H1 (cell line): ENCODE results near the gene CACNA2D3. TPM values are rescaled to one million over a fixed set of nuclear protein-coding genes. Genes with fewer than 3 reads are reported as not detected.

Experiments
- CTCF ChIA-PET: fragments of 300-600 bp; sonication (Branson Sonifier 250); formaldehyde crosslinking; loops from one replicate; lab custom pipeline; 2021; ENCODE audit not compliant: partially characterized antibody; lab: Charles Lee
- POLR2A ChIA-PET: fragments of 300-600 bp; sonication (Branson Sonifier 250); formaldehyde crosslinking; loops from one replicate; lab custom pipeline; 2021; ENCODE audit warnings: inconsistent platforms; ENCODE audit not compliant: partially characterized antibody; lab: Charles Lee
- DNase-seq, 2 experiments: peaks; one replicate each; pipeline versions ENCODE4 v3.0.0 to v3.0.0-alpha.2; 2010 to 2022; ENCODE audit warnings: low spot score in 2 of 2, low read depth in 1 of 2, mixed read lengths in 1 of 2
- FAIRE-seq: peaks from 2 replicates; lab custom pipeline; 2011; peaks lifted over from hg19 to GRCh38; lab: Jason Lieb, UNC
- H2AFZ ChIP-seq: 2 replicates; pipeline ENCODE4 v1.8.1; 2012; ENCODE audit warnings: low read length, inconsistent platforms
- H2AK5ac ChIP-seq: 2 replicates; pipeline ENCODE4 v1.6.1; 2013; ENCODE audit warnings: low read depth, low read length
- H2BK120ac ChIP-seq: replicated peaks from 2 replicates; pipeline ENCODE3; 2013; ENCODE audit warnings: low read depth, low read length, inconsistent platforms
- H2BK12ac ChIP-seq: 2 replicates; pipeline ENCODE4 v1.6.1; 2013; ENCODE audit warnings: low read depth, low read length
- H2BK15ac ChIP-seq: 2 replicates; pipeline ENCODE4 v1.6.1; 2013; ENCODE audit warnings: low read length
- H2BK20ac ChIP-seq: 2 replicates; pipeline ENCODE4 v1.6.1; 2013; ENCODE audit warnings: low read length
- H2BK5ac ChIP-seq: 2 replicates; pipeline ENCODE4 v1.6.1; 2013; ENCODE audit warnings: low read depth, low read length
- H3K14ac ChIP-seq: 2 replicates; pipeline ENCODE4 v1.6.1; 2013; ENCODE audit warnings: inconsistent platforms; ENCODE audit not compliant: insufficient read length
- H3K18ac ChIP-seq: 2 replicates; pipeline ENCODE4 v1.6.1; 2013; ENCODE audit warnings: low read length; ENCODE audit errors: extremely low read depth
- H3K23ac ChIP-seq: 2 replicates; pipeline ENCODE4 v1.6.1; 2013; ENCODE audit warnings: inconsistent platforms; ENCODE audit not compliant: insufficient read length
- H3K23me2 ChIP-seq: 2 replicates; pipeline ENCODE4 v1.6.1; 2013; ENCODE audit warnings: low read depth, low read length
- H3K27ac ChIP-seq: 2 replicates; pipeline ENCODE4 v1.6.1; 2011; ENCODE audit warnings: low read depth, low read length, inconsistent platforms
- H3K27me3 ChIP-seq, 4 experiments: replicated peaks in 1 of 4; 1 replicate in 1 of 4; 2 replicates in 3 of 4; pipeline versions ENCODE4 v1.6.1 to v1.8.1; 2011 to 2013; ENCODE audit warnings: low read length in 3 of 4, mild to moderate bottlenecking in 3 of 4, inconsistent platforms in 2 of 4, mixed read lengths in 2 of 4, moderate library complexity in 1 of 4; ENCODE audit not compliant: control insufficient read depth in 3 of 4, insufficient read depth in 3 of 4; ENCODE audit errors: extremely low read depth in 1 of 4
- H3K36me3 ChIP-seq, 4 experiments: 2 replicates each; pipeline versions ENCODE4 v1.6.1 to v1.8.1; 2011 to 2013; ENCODE audit warnings: mild to moderate bottlenecking in 4 of 4, low read length in 3 of 4, moderate library complexity in 2 of 4, control low read depth in 1 of 4, inconsistent platforms in 1 of 4; ENCODE audit not compliant: insufficient read depth in 4 of 4, control insufficient read depth in 2 of 4
- H3K4ac ChIP-seq: replicated peaks from 2 replicates; pipeline ENCODE3; 2013; ENCODE audit warnings: low read length, low read depth, mixed read lengths, inconsistent platforms; ENCODE audit not compliant: insufficient read length
- H3K4me1 ChIP-seq, 4 experiments: replicated peaks in 1 of 4; 1 replicate in 1 of 4; 2 replicates in 3 of 4; pipeline versions ENCODE4 v1.6.1 to v1.8.1; 2011 to 2013; ENCODE audit warnings: low read length in 3 of 4, inconsistent platforms in 2 of 4, mixed read lengths in 1 of 4; ENCODE audit not compliant: insufficient read depth in 4 of 4, control insufficient read depth in 3 of 4
- H3K4me2 ChIP-seq, 2 experiments: 2 replicates each; pipeline versions ENCODE4 v1.6.1 to v1.8.1; 2011 to 2013; ENCODE audit warnings: low read depth in 2 of 2, low read length in 2 of 2, control low read depth in 1 of 2, inconsistent platforms in 1 of 2, mild to moderate bottlenecking in 1 of 2; ENCODE audit not compliant: insufficient read depth in 1 of 2
- H3K4me3 ChIP-seq, 4 experiments: fragments of 200-600, 300-600 bp in 1 of 4; sonication (generic), shearing (Covaris generic), sonication (Bioruptor Twin) in 1 of 4; 2 replicates each; pipeline versions ENCODE4 v1.5.1 to v1.8.1; 2011 to 2016; ENCODE audit warnings: low read length in 4 of 4, low read depth in 3 of 4, control low read depth in 2 of 4, inconsistent platforms in 2 of 4, mild to moderate bottlenecking in 2 of 4, mixed read lengths in 1 of 4, moderate library complexity in 1 of 4; ENCODE audit not compliant: insufficient read depth in 2 of 4; ENCODE audit errors: extremely low read depth in 1 of 4
- H3K56ac ChIP-seq: replicated peaks from 2 replicates; pipeline ENCODE3; 2013; ENCODE audit warnings: low read depth, mild to moderate bottlenecking, mixed read lengths, low read length, inconsistent platforms; ENCODE audit not compliant: insufficient read length
- H3K79me1 ChIP-seq: 2 replicates; pipeline ENCODE4 v1.6.1; 2013; ENCODE audit warnings: low read depth, low read length, control low read depth
- H3K79me2 ChIP-seq, 2 experiments: 2 replicates each; pipeline versions ENCODE4 v1.6.1 to v1.8.1; 2012 to 2013; ENCODE audit warnings: low read length in 2 of 2, mild to moderate bottlenecking in 2 of 2, inconsistent platforms in 1 of 2; ENCODE audit not compliant: insufficient read depth in 2 of 2, control insufficient read depth in 1 of 2
- H3K9ac ChIP-seq, 4 experiments: replicated peaks in 1 of 4; 1 replicate in 1 of 4; 2 replicates in 3 of 4; pipeline versions ENCODE4 v1.6.1 to v1.8.1; 2011 to 2013; ENCODE audit warnings: low read depth in 3 of 4, low read length in 3 of 4, control low read depth in 2 of 4, mild to moderate bottlenecking in 2 of 4, moderate library complexity in 2 of 4, inconsistent platforms in 1 of 4; ENCODE audit errors: extremely low read depth in 1 of 4
- H3K9me3 ChIP-seq, 2 experiments: 2 replicates each; pipeline versions ENCODE4 v1.6.1 to v1.8.1; 2012 to 2013; ENCODE audit warnings: mild to moderate bottlenecking in 2 of 2, moderate library complexity in 2 of 2, control low read depth in 1 of 2, inconsistent platforms in 1 of 2, low read depth in 1 of 2, low read length in 1 of 2, mixed read lengths in 1 of 2; ENCODE audit not compliant: insufficient read depth in 2 of 2
- H4K20me1 ChIP-seq, 2 experiments: replicated peaks in 1 of 2; 2 replicates each; pipeline versions ENCODE3 to v1.8.1; 2011 to 2013; ENCODE audit warnings: inconsistent platforms in 2 of 2, low read length in 2 of 2, mild to moderate bottlenecking in 1 of 2; ENCODE audit not compliant: insufficient read depth in 2 of 2, control insufficient read depth in 1 of 2
- H4K5ac ChIP-seq: 2 replicates; pipeline ENCODE4 v1.6.1; 2013; ENCODE audit warnings: low read length, low read depth, mixed read lengths, inconsistent platforms; ENCODE audit not compliant: insufficient read length
- H4K8ac ChIP-seq: 2 replicates; pipeline ENCODE4 v1.8.0; 2013; ENCODE audit warnings: mild to moderate bottlenecking, moderate library complexity, low read length, inconsistent platforms; ENCODE audit not compliant: insufficient read depth; ENCODE audit errors: extremely low read depth
- H4K91ac ChIP-seq: replicated peaks from 2 replicates; pipeline ENCODE3; 2013; ENCODE audit warnings: low read length, mixed read lengths, inconsistent platforms; ENCODE audit not compliant: insufficient read length
- ATF2 ChIP-seq: IDR thresholded peaks from 2 replicates; pipeline ENCODE4 v1.6.1; 2012; ENCODE audit warnings: low read length, inconsistent platforms
- BCL11A ChIP-seq, 2 experiments: IDR thresholded peaks; one replicate each; pipeline ENCODE4 v1.6.1; 2011; ENCODE audit warnings: low read depth in 2 of 2, low read length in 2 of 2, mild to moderate bottlenecking in 2 of 2
- BRCA1 ChIP-seq: IDR thresholded peaks from 2 replicates; pipeline ENCODE4 v1.6.1; 2012; ENCODE audit warnings: low read depth, low read length, improper control_type of control experiment
- CBX5 ChIP-seq: fragments of 300-800, 300-1000 bp; sonication (generic); IDR thresholded peaks from 2 replicates; pipeline ENCODE4 v1.7.1; 2016; ENCODE audit warnings: antibody characterized with exemption, low read length, low read depth
- CHD2 ChIP-seq: IDR thresholded peaks from 2 replicates; pipeline ENCODE4 v1.6.1; 2012; ENCODE audit warnings: low read length, improper control_type of control experiment
- GTF2F1 ChIP-seq: IDR thresholded peaks from 2 replicates; pipeline ENCODE4 v1.6.1; 2012; ENCODE audit warnings: low read depth, low read length, improper control_type of control experiment, borderline replicate concordance
- NANOG ChIP-seq: IDR thresholded peaks from 2 replicates; pipeline ENCODE4 v1.6.1; 2011; ENCODE audit warnings: low read length, low read depth, mild to moderate bottlenecking, inconsistent platforms; ENCODE audit not compliant: insufficient read depth, poor library complexity, severe bottlenecking
- POLR2A ChIP-seq, 2 experiments: IDR thresholded peaks; 1 replicate in 1 of 2; 2 replicates in 1 of 2; pipeline ENCODE4 v1.6.1; 2011; ENCODE audit warnings: low read depth in 2 of 2, low read length in 2 of 2, mild to moderate bottlenecking in 2 of 2; ENCODE audit errors: control extremely low read depth in 1 of 2
- RBBP5 ChIP-seq: IDR thresholded peaks from 2 replicates; pipeline ENCODE4 v1.7.1; 2012; ENCODE audit warnings: low read depth, mild to moderate bottlenecking, inconsistent platforms, low read length, moderate library complexity, borderline replicate concordance
- RXRA ChIP-seq: IDR thresholded peaks from 2 replicates; pipeline ENCODE4 v1.6.1; 2011; ENCODE audit warnings: low read depth, mild to moderate bottlenecking, low read length, moderate library complexity; ENCODE audit not compliant: insufficient read depth
- SIRT6 ChIP-seq: IDR thresholded peaks from one replicate; pipeline ENCODE4 v1.7.1; 2012; ENCODE audit warnings: low read length, inconsistent platforms
- SP2 ChIP-seq: IDR thresholded peaks from 2 replicates; pipeline ENCODE4 v1.6.1; 2012; ENCODE audit warnings: mild to moderate bottlenecking, low read length, inconsistent platforms
- SRF ChIP-seq: IDR thresholded peaks from 2 replicates; pipeline ENCODE4 v1.6.1; 2011; ENCODE audit warnings: mild to moderate bottlenecking, low read depth, low read length, moderate library complexity
- TEAD4 ChIP-seq: IDR thresholded peaks from 2 replicates; pipeline ENCODE4 v1.6.1; 2012; ENCODE audit warnings: low read depth, low read length, inconsistent platforms, mixed read lengths
- WGBS, 2 experiments: shearing (Covaris generic) in 1 of 2; methylation state at CpG; one replicate each; pipeline versions ENCODE4 v1.1.6 to v1.1.7; 2013 to 2015; ENCODE audit warnings: low lambda C conversion rate in 2 of 2, mixed read lengths in 2 of 2, inconsistent platforms in 1 of 2, low coverage in 1 of 2, missing lambda C conversion rate in 1 of 2; ENCODE audit not compliant: insufficient replicate concordance in 2 of 2, insufficient coverage in 1 of 2, insufficient read length in 1 of 2; ENCODE audit errors: extremely low coverage in 1 of 2, missing lambda C conversion rate in 1 of 2; 5-methylcytosine and 5-hydroxymethylcytosine counted together
- polyA plus RNA-seq, 7 experiments: library from polyadenylated mRNA; depleted of rRNA in 3 of 7; stranded (reverse) in 5 of 7; unstranded in 2 of 7; fragments of >200 nt in 5 of 7; fragments of 200-250 nt in 2 of 7; gene quantifications; 1 replicate in 5 of 7; 2 replicates in 1 of 7; 4 replicates in 1 of 7; pipeline versions ENCODE4 v1.2.1 to v1.2.3, GENCODE V29; 2011 to 2013; ENCODE audit warnings: missing spikeins in 2 of 7, mixed read lengths in 2 of 7
- total RNA-seq: library from RNA; stranded (reverse); fragmentation: NEBNext Ultra II Directional; extraction: Animal tissue kit (Norgen Biotek cat#: 25700); gene quantifications from 2 replicates; pipeline ENCODE4 v1.2.1, GENCODE V29; 2021

CACNA2D3 gene
- total and polyA plus RNA-seq, 2 of the 8 experiments (the other 6 are each of a cell fraction or from before 2014, with no cell fraction given) = 1.5 to 1.8 TPM

- H2BK15ac ChIP-seq = no peak overlapping the region
- H2BK120ac ChIP-seq = no peak overlapping the region
- FAIRE-seq = no peak
- DNase-seq = no peak
- H2BK5ac ChIP-seq = no peak overlapping the region
- H3K9ac ChIP-seq = no peak overlapping the region
- no peak overlapping the region for H2BK20ac ChIP-seq
- H4K8ac ChIP-seq = no peak overlapping the region
- H3K27me3 ChIP-seq = no peaks in the 10 kb centered on the region
- H3K23me2 ChIP-seq = peaks cover 2% of the 10 kb centered on the region; the same call in 1 of the 2 replicates
- no peaks in the 10 kb centered on the region for H3K9me3 ChIP-seq
- H2AFZ ChIP-seq = no peak overlapping the region
- H4K91ac ChIP-seq = no peak overlapping the region
- no peak overlapping the region for H4K5ac ChIP-seq
- H2AK5ac ChIP-seq = no peak overlapping the region
- H3K79me2 ChIP-seq = no peaks in the 10 kb centered on the region
- H3K14ac ChIP-seq = no peak overlapping the region
- H3K4me2 ChIP-seq = no peak overlapping the region
- H3K36me3 ChIP-seq = no peaks in the 10 kb centered on the region
- no peak overlapping the region for H3K4ac ChIP-seq
- WGBS, 2 experiments = 86% methylated on average over 4 of the region's 4 CpGs; no CpG with 5 or more reads in 1 of the 2 experiments
- H3K4me3 ChIP-seq = no peak overlapping the region
- H4K20me1 ChIP-seq = no peaks in the 10 kb centered on the region
- no peak overlapping the region for H3K18ac ChIP-seq
- no peaks in the 10 kb centered on the region for H3K79me1 ChIP-seq
- H3K23ac ChIP-seq = no peak overlapping the region
- H3K56ac ChIP-seq = no peak overlapping the region
- peaks cover 0 to 7% (median 0%) of the 10 kb centered on the region in 4 experiments; a peak in 3 of 7 replicates for H3K4me1 ChIP-seq
- ChIA-PET CTCF (interaction anchor here (0.6 to 1.0 kb wide), 3 partner anchors 13 to 82 kb away, joined by 3 to 4 read pairs (median 3); no protein-coding TSS in a partner anchor), POLR2A (no interaction called here)
- no peak overlapping the region for H3K27ac ChIP-seq
- no peak overlapping the region for H2BK12ac ChIP-seq
- no peak for TF ChIP-seq SP2
- no peak for TF ChIP-seq SIRT6
- TF ChIP-seq CHD2 = no peak
- TF ChIP-seq NANOG = no peak
- TF ChIP-seq BCL11A (IDR thresholded peaks at IDR 0.05; ENCODE audit: low read depth in 2 of 2, low read length in 2 of 2) = no peak
- TF ChIP-seq RXRA = no peak
- no peak for TF ChIP-seq CBX5
- no peak for TF ChIP-seq SRF
- no peak for TF ChIP-seq TEAD4
- TF ChIP-seq BRCA1 = no peak
- no peak for TF ChIP-seq ATF2
- no peak for TF ChIP-seq POLR2A (IDR thresholded peaks at IDR 0.05; ENCODE audit: control extremely low read depth in 1 of 2, low read depth in 2 of 2, low read length in 2 of 2)
- no peak for TF ChIP-seq GTF2F1
- no peak for TF ChIP-seq RBBP5
Observed at GRCh38 chr3:54987719-54988118, 865.4 kb downstream of the CACNA2D3 start.
